Right forelimb (tissue), 1 donor: ENCODE data around the gene MINDY4B.

Experiments
- DNase-seq: peaks from one replicate; pipeline ENCODE4 v3.0.0-alpha.2; 2018

Gene MINDY4B

GRCh38 chr3:150843241-150843640 lies 62.0 kb downstream of the MINDY4B start:
- no peak for DNase-seq

GRCh38 chr3:150840802-150841515 lies 64.3 kb downstream of the MINDY4B start:
- DNase-seq, result no peak

- no peak for DNase-seq
Measured at GRCh38 chr3:150830745-150831144, 74.5 kb downstream of the MINDY4B start.

- DNase-seq, result no peak
Measured at GRCh38 chr3:150830094-150830681, 75.1 kb downstream of the MINDY4B start.

GRCh38 chr3:150829408-150829807 lies 75.8 kb downstream of the MINDY4B start:
- no peak for DNase-seq

GRCh38 chr3:150828997-150829396 lies 76.2 kb downstream of the MINDY4B start:
- no peak for DNase-seq

GRCh38 chr3:150828261-150828660 lies 77.0 kb downstream of the MINDY4B start:
- DNase-seq, result no peak

GRCh38 chr3:150826466-150827282 lies 78.6 kb downstream of the MINDY4B start:
- no peak for DNase-seq

- DNase-seq, result no peak
Measured at GRCh38 chr3:150825916-150826377, 79.3 kb downstream of the MINDY4B start.

- DNase-seq, result no peak
Measured at GRCh38 chr3:150825192-150825915, 79.9 kb downstream of the MINDY4B start.

- no peak for DNase-seq
Measured at GRCh38 chr3:150823277-150823676, 82.0 kb downstream of the MINDY4B start.

GRCh38 chr3:150822636-150823035 lies 82.6 kb downstream of the MINDY4B start:
- DNase-seq, result no peak
